ENCODE data around the gene PURB.

GRCh38 chr7:44882899-44883298 lies 2.4 kb downstream of the PURB start:
- TF ChIP-seq EZH2 (IDR thresholded peaks at IDR 0.05): no peak
- no peak for TF ChIP-seq POLR2AphosphoS5 (IDR thresholded peaks at IDR 0.05; ENCODE audit: borderline replicate concordance, low read depth, low read length)
- TF ChIP-seq FOXP2 (optimal IDR thresholded peaks at IDR 0.05; ENCODE audit: control extremely low read depth, extremely low read length, insufficient read depth): no peak

All from SK-N-MC (cell line).